Measurements from ENCODE around the gene GGT7.

DNA sequence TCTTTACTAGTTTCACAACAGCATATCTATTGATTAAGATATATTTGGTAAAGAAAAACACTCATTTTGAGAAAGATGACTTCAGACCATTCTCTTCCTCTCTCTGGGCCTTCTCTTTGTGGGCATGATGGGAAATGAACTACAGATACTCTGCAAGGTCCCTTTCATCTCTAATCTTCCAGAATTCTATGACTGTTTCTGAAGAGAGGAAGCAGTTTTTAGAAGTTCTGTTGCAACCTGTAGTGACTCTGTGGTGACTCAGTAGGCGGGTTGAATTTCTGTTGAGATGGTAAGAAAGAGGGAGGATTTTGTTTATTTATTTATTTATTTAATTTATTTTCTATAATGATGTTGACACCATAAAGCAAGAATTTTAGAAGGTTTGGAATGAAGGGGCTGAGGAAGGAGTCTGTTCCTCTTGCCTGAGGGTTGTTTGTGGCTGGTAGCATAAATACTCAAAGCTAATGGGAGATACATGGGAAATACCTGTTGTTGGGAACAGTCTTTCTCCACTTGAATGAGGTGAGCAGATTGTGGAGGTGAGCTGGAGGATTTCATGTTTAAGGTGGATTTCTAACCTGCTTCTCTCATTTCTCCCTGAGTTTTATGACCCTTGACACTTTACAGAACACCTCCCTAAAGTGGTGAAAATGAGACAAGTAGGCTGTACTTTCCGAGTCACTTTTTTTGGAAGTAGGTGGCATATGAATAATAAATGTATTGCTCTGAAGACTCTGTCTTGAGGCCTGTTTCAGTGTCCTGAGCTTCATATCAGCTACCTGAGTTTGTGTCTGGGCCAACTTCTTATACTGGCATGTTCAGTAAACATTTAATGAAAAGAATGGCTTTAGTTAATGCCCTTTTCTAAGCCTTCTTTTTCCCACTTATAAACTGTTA lies 18.8 kb upstream of the GGT7 start:
- TF ChIP-seq POLR2A (IDR thresholded peaks at IDR 0.05; ENCODE audit: extremely low read depth, insufficient read length), result no peak
- TF ChIP-seq, protein P1, sequence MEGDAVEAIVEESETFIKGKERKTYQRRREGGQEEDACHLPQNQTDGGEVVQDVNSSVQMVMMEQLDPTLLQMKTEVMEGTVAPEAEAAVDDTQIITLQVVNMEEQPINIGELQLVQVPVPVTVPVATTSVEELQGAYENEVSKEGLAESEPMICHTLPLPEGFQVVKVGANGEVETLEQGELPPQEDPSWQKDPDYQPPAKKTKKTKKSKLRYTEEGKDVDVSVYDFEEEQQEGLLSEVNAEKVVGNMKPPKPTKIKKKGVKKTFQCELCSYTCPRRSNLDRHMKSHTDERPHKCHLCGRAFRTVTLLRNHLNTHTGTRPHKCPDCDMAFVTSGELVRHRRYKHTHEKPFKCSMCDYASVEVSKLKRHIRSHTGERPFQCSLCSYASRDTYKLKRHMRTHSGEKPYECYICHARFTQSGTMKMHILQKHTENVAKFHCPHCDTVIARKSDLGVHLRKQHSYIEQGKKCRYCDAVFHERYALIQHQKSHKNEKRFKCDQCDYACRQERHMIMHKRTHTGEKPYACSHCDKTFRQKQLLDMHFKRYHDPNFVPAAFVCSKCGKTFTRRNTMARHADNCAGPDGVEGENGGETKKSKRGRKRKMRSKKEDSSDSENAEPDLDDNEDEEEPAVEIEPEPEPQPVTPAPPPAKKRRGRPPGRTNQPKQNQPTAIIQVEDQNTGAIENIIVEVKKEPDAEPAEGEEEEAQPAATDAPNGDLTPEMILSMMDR (IDR thresholded peaks at IDR 0.05; ENCODE audit: low read depth, low read length), result no peak
- TF ChIP-seq, protein P2, sequence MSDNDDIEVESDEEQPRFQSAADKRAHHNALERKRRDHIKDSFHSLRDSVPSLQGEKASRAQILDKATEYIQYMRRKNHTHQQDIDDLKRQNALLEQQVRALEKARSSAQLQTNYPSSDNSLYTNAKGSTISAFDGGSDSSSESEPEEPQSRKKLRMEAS (IDR thresholded peaks at IDR 0.05; ENCODE audit: low read depth, low read length), result no peak

Measured in NB4 (cell line).